ENCODE data around the gene IP6K1.

DNA sequence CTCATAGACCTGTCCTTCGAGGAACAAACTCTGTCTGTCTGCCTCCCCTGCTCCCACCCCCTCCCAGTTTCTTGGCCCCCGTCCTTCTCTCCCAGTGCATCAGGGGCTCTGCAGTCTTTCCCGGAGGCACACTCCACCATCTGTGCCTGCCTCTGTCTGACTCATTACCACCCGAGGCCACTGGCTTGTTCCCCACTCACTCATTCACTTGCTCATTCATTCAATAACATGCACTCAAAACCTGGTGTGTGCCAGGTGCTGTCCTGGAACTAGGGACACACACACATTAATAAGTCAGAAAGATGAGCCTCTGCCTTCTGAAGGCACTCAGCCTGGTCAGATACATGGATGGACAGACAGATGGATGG lies 79.2 kb downstream of the IP6K1 start:
- TF ChIP-seq CTCF (IDR thresholded peaks at IDR 0.05 in 8 of 11, conservative IDR thresholded peaks at IDR 0.05 in 3 of 11) (no peak), POLR2AphosphoS5 (IDR thresholded peaks at IDR 0.05) (no peak)
